HTERT RPE-1 (cell line): ENCODE data around the gene SUMF2.
"Not testable (repeated sequence)": the region's sequence is repeated elsewhere in the genome, so short reads cannot be mapped to it uniquely, and the experiment has no call there.

Experiments
- in situ Hi-C: fragments of 300-500 bp; cut with MboI; formaldehyde crosslinking; loops from 4 replicates; pipeline ENCODE4 v1.14.3; 2020; ENCODE audit warnings: low sequenced_read_pairs

The SUMF2 gene

DNA sequence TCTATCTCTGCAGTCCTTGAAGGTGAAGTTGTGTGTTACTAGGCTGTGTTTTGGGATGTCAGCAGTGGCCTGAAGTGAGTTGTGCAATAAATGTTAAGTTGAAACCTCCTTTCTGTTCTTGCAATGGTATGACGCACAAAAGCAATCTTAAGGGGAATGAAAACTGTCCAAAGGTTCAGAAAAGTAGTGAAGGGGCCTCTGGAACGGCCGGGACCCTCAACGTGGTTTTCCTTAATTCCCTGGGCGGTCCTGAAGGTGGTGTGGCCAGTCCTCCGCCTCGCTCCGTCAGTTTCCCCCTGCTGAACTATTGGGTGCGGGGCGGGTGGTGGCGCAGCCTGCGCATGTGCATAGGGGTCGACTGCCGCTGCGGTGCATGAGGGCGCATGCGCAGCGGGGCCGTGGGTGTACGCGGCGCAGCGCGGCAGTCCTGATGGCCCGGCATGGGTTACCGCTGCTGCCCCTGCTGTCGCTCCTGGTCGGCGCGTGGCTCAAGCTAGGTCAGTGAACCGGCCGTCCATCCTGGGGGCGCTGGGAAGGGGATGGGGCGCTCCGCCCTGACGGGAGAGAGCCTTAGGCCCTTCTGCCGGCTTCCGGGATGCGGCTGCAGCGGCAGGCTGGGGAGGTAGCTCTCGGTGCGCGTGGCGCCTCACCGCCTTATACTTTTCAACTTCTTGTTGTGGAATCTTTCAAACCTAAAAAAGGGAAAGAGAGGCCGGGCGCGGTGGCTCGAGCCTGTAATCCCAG is at the start of gene SUMF2:
SUMF2 (plus strand) TSS at position 405 of the 744 bp plus-strand sequence; CDS start at position 431, 26 bp downstream.
- in situ Hi-C loops: no loop called here

DNA sequence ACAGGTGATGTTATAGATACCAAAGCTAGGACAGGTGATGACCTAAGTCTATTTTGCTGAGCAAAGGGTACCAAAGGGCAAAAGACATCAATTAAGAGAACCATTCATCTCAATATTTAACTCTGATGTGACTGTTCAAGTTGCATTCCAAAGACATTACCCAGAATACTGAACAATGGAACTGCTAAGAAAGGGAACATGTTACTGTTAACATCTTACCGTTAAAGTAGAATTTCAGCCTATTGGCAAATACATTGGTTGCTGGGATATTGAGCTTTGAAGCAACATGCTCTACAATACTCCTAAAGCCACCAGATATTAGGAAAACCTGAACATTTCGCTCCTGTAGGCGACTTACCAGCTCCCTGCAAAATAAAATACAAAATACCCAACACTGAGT is 47.1 kb upstream of the SUMF2 start:
- in situ Hi-C loops: not testable (repeated sequence)

DNA sequence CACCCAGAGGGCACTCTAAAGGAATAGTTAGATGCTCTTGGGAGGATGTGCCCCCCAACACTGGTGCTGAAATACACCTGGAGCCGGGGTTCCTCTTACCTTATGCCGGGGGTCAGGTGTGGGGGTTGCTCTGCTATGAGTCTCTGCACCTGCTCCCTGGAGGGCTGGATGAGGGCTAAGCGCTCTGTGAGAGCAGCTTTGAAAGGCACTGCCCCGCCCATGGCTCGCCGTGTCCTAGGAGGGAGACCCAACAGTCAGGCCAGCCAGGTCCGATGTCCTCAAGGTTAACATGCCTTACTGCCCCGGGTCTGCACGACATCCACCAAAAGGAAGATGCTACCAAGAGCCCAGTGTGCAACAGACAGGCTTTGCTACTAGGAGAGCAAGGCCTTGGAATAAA is 44.6 kb upstream of the SUMF2 start:
- in situ Hi-C loops: no loop called here

DNA sequence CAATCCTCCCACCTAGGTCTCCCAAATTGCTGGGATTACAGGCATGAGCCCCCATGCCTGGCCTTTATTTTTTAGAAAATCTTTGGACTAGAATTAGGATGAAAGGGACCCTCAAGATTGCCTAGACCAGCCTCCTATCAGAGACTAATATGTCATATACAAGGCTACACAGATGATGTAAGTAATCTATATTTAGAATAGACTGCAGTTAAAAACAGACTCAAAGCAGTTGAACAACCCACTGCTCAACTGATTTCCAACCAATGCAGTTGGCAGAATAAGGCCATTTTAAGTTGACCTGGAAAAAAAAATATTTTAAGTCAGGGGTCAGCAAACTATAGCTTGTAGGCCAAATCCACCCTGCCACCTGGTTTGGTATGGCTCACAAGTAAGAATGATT is 40.6 kb upstream of the SUMF2 start:
- in situ Hi-C loops: no loop called here

DNA sequence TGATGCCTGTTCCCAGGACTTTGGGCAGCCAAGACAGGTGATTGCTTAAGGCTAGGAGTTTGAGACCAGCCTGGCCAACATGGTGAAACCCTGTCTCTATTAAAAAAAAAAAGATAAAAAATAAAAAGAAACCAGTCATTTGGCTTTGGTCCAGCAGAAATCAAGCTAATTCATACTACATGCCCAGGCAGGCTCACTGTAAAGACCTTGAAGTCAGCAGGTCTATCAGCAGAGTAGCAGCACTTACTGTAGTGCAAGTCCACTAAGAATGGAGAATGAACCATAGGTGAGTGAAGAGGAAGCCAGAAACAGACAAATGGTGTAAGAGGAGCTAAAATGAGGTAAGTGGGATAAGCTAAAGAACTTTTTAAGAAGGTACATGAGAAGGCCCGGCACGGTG is 37.5 kb upstream of the SUMF2 start:
- in situ Hi-C loops: no loop called here

DNA sequence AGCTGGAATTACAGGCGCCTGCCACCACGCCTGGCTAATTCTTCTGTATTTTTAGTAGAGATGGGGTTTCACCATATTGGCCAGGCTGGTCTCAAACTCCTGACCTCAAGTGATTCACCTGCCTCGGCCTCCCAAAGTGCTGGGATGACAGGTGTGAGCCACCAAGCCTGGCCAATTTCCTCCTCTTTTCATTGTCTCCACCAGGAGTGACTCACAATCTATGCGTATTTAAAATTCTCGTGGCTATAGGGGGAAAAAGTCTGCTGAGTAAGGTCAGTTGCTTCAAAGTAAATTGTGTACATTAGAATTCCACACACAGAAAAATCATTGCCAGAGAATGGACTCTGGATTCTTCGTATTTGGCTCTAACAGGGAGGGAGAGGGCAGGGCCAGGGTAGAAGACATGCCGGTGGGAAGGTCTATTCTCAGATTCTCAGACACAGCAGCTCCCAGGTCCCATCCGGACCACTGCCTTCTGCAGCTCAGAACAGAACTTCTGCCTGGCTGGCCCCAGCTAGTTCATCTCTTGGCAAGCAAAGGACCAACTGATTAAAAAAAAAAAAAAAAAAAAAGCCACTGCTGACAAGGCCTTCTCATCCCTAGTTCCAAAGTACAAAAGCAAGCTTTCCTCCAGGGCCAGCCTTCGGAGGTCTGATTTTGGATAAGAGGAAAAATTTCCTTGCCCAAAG is 35.0 kb upstream of the SUMF2 start:
- in situ Hi-C loops: no loop called here

DNA sequence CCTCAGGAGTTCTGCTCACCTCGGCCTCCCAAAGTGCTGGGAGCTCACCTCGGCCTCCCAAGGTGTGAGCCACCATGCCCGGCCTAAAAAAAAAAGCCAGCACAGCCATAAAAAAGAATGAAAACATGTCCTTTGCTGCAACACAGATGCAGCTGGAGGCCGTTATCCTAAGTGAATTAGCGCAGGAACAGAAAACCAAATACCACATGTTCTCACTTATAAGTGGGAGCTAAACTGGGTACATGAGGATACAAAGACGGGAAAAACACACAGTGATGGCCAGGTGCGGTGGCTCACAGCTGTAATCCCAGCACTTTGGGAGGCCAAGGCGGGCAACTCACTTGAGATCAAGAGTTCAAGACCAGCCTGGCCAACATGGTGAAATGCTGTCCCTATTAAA is 33.7 kb upstream of the SUMF2 start:
- in situ Hi-C loops: no loop called here

DNA sequence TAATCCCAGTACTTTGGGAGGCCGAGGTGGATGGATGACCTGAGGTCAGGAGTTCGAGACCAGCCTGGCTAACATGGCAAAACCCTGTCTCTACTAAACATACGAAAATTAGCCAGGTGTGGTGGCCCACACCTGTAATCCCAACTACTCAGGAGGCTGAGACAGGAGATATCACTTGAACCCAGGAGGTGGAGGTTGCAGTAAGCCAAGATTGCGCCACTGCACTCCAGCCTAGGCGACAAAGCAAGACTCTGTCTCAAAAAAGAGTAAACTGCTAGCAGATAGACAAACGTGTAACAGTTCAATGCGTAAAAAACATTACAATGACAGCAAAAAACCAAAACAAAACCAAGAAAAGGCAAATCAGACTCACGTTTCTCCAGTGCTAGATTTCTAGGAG is 32.5 kb upstream of the SUMF2 start:
- in situ Hi-C loops: not testable (repeated sequence)

DNA sequence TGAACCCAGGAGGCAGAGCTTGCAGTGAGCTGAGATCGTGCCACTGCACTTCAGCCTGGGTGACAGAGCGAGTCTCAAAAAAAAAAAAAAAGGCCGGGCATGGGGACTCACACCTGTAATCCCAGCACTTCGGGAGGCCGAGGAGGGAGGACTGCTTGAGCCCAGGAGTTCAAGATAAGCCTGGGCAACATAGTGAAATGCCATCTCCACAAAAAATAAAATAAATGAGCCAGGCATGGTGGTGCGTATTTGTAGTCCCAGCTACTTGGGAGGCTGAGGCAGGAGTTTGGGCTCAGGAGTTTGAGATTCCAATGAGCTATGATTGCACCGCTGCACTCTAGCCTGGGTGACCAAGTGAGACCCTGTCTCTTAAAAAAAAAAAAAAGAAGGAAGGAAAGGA is 31.5 kb upstream of the SUMF2 start:
- in situ Hi-C loops: not testable (repeated sequence)

DNA sequence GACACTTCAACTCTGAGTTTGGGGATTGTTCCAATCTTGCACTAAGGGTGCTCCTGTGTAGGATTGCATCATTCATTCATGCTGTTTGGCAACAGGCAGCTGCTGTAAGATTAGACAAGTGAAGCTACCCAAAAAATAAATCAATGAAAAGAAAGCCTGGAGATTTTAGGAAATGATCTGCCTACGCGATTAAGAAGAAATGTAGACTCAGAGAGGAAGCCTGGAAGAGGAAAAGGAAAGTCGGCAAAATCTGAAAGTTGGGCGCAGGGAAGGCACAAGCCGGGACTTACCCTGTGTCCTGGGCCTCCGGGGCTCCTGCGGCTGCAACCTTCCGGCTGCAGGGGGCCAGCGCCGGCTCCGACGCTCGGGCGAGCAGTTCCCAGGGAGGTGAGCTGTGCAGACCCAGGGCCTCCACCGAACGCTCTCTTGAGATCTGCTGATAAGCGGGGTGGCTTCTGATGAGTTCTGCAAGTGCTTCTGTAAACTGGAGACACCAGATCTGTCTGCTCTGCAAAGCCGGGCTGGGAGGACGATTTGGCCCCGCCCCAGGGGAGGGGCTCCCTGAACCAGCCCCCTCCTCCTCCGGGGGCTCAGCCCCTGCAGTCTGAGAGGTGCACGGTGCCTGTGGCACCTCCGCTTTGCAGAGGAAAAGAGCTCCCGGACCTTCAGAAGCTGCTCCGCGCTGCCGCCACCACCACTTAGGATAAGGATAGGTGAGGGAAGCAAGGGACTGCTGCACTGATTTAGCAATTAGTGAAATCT is 30.2 kb upstream of the SUMF2 start:
- in situ Hi-C loops: no loop called here

DNA sequence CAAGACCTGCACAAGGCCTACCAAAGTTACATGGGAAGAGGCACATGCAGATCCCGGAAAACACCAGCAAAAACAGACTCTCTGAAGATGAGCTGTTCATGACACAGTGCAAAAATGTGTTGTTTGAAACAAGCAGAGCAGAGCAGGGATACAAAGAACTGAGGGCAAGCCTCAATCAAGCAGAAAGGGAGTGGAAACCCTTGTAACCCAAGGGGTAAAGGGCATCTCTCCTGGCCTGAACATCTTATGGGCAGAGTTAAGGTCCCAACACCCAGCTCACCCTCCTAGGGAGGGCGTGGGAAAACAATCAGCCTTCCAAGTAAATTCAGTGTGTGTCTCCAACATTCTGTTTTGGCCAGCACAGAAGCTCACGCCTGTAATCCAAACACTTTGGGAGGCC is 23.4 kb upstream of the SUMF2 start:
- in situ Hi-C loops: no loop called here

DNA sequence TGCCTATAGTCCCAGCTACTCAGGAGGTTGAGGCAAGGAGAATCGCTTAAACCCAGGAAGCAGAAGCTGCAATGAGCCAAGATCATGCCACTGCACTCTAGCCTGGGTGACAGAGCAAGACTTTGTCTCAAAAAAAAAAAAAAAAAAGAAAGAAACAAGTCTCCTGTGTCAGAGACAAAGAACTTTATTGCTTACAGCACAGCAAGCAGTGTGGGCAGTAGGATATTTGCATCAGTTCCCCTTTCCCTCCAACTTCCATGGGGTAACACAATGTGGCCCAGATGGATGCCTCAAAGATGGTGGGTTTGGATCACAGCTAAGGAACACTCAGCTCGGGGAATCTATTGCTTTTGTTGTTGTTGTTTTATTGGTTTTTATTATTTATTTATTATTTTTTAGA is 18.3 kb upstream of the SUMF2 start:
- in situ Hi-C loops: not testable (repeated sequence)

DNA sequence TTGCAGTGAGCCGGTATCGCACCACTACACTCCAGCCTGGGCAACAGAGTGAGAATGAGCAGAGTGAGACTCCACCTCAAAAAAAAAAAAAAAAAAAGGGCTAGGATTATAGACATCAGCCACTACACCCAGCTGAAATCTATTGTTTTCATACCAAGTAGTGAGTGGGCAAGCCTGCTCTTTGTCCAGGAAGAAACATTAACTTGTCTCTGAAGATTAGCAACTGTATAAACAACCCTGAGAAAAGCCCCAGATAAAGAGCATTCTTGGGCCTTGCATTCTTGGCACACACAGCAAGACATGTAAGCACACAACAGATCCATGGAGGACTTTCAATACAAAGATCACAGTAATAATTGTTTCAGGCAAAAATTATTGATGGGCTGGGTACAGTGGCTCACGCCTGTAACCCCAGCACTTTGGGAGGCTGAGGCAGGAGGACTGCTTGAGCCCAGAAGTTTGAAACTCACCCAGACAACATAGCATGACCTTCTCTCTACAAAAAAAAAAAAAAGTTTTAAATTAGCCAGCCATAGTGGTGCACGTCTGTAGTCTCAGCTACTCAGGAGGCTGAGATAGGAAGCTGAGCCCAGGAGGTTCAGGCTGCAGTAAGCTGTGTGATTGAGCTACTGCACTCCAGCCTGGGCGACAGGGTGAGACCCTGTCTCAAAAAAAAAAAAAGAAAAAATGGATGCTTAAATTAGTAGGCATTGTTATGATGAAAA is 17.2 kb upstream of the SUMF2 start:
- in situ Hi-C loops: no loop called here

DNA sequence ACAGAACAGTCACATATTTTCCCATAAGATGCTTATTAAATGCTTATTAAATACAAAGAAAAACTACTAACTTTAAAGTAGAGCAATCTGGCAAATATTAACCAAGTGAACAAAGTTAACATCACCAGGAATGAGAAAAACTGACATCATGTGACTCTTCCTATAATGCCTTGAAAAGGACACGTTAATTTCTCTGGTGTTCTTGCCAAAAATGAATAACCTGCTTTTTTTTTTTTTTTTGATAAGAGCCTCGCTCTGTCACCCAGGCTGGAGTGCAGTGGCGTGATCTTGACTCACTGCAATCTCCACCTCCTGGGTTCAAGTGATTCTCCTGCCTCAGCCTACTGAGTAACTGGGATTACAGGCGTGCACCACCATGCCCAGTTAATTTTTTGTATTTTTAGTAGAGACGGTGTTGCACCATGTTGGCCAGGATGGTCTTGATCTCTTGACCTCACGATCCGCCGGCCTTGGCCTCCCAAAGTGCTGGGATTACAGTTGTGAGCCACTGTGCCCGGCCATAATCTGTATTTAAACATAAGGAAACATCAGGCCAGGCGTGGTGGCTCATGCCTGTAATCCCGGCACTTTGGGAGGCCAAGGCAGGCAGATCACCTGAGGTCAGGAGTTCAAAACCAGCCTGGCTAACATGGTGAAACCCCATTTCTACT is 16.5 kb upstream of the SUMF2 start:
- in situ Hi-C loops: not testable (repeated sequence)

DNA sequence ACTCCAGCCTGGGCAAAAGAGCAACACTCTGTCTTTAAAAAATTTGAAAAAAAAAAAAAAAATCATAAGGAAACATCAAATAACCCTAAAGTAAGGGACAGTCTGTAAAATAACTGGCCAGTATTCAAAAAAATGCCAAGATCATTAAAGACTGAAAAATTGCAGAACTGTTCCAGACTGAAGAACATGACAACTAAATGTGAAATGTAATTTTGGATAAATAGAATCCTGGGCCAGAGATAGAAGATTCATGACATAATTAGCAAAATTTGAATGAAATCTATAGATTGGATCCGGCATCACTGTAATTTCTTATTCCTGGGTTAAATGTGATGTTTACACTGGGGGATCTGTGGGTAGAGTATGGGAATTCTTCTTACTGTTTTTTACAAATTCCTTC is 15.8 kb upstream of the SUMF2 start:
- in situ Hi-C loops: no loop called here

DNA sequence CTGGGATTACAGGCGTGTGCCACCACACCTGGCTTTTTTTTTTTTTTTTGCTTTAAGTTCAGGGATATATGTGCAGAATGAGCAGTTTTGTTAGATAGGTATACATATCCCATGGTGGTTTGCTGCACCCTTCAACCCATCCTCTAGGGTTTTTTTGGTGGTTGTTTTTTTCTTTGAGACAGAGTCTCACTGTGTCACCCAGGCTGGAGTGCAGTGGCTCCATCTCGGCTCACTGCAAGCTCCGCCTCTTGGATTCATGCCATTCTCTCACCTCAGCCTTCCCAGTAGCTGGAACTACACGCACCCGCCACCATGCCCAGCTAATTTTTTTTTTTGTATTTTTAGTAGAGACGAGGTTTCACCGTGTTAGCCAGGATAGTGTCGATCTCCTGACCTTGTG is 15.3 kb upstream of the SUMF2 start:
- in situ Hi-C loops: not testable (repeated sequence)

DNA sequence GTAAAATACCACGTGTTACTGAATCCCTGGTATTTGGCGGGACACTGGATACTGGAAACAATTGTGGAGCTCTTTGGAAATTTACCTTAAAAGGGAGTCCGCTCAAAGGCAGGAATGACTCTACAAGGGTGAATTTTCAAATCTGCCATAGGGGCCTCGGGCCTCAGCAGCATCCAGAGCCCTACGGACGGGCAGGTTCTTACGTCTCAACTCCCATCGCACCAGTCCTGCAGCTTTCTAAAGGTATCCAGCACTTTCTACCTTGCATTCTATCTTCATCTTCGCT is 13.1 kb upstream of the SUMF2 start:
- in situ Hi-C loops: no loop called here

DNA sequence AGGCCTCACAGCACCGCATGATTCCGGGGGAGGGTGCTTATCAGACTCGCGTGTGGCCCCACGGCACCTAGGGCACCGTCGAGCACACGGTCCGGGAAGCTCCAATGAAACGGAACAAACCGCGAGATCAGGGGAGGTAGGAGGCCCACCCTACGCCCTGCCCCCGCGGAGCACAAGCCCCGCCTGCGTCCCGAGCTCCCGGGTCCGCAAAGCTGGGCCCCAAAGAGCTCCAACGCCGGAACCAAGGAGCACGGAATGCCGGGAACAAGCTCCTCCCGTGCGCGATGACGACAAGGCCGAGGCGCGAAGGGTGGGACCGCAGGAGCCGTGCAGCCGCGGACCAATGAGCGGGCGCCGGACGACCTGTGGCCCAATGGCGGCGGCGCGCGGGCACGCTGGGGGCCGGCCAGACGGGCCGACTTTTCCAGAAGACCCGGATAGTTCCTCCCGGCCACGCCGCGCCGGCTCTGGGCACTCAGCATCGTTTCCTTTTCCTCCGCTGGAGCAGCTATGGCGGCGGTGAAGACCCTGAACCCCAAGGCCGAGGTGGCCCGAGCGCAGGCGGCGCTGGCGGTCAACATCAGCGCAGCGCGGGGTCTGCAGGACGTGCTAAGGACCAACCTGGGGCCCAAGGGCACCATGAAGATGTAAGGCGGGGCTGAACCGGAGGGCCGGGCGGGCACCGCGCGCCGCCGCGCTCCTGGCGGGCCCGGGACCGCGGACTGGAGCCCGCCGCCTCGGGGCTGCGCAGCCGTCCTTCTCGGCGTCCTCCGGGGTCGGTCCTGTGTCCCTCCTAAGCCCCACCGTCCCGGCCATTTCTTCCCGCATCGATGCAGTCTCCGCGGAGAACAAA is 12.5 kb upstream of the SUMF2 start, which contains the start of the genes CCT6A and PSPH:
CCT6A (plus strand) TSS at position 427 of the 853 bp plus-strand sequence; CDS start at position 511, 84 bp downstream.
PSPH (minus strand) TSS at position 106 of the 853 bp plus-strand sequence. CDS start 30,232 bp downstream, outside the sequence.
- in situ Hi-C loops: no loop called here

DNA sequence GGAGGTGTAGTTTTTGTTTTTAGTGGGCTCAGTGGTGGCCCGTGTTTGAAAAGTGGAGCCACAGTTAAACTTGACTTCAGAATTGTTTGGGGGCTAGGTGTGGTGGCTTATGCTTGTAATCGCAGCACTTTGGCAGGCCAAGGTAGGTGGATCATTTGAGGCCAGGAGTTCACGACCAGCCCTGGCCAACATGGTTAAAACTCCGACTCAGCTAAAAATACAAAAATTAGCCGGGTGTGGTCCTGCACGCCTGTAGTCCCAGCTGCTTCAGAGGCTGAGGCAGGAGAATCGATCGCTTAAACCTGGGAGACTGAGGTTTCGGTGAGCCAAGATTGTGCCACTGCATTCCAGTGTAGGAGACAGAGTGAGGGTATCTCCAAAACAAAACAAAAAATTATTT is 10.7 kb upstream of the SUMF2 start:
- in situ Hi-C loops: no loop called here

DNA sequence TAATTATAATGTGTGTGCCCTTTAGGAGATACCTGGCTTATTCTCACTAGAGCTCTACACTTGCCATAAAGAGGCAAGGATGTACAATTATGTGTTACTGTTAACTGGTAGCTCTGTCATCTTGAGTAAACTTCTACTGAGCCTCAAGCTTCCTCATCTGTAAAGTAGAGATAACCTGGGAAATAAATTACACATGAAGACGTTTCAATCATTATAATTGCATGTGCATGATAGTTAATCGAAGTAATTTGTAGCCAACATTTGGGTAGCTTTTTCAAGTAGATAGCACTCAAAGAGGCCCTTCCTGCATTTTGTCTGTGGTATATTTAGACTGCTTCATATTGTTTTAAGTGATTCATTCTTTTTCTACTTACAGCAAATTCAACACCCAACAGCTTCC is 10.1 kb upstream of the SUMF2 start:
- in situ Hi-C loops: no loop called here
